SU-DHL-6 (cell line): ENCODE measurements around the gene GATAD2A.

Experiments used
- CTCF ChIP-seq: fragments of 200-600 bp; sonication (generic); IDR thresholded peaks from one replicate; pipeline ENCODE4 v1.5.1; 2017; ENCODE audit warnings: antibody characterized with exemption, mild to moderate bottlenecking, low read length, moderate library complexity; ENCODE audit not compliant: insufficient read depth, poor library complexity, severe bottlenecking
- EZH2phosphoT487 ChIP-seq: fragments of 200-600 bp; sonication (generic), shearing (Covaris generic); conservative IDR thresholded peaks from 2 replicates; pipeline ENCODE4 v1.6.1; 2018; ENCODE audit warnings: mild to moderate bottlenecking, antibody characterized with exemption, low read length, moderate library complexity, mixed read lengths

DNA sequence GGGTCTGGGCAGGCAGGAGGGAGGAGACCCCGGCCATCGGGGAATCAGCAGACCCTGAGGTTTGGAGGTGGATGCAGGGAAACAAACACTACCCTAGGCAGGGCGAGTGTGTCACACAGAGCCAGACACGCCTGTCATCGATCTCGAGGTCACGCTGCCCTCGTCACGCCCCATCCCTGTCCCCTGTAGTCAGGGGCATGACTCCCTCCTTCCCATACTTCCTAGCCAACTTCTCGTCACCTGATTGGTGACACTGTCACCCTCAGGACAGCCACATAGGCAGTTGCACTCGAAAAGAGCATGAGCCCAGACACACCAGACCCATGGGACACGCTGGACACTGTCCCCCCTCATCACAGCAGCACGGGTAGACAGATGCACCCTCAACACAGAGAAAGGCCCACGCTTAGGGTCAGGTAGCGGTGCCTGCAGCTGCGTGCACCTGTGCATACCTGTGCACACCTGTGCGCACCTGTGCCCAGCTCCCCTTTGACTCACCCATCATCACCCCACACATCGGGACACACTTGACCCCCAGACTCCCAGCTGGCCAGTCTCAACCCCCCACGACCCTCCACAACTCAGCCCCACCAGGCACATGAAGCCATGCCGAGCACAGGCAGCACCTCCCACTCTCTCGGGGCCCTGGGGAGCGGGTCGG lies 144.5 kb downstream of the GATAD2A start:
- TF ChIP-seq CTCF, result no peak
- no peak for TF ChIP-seq EZH2phosphoT487
